Renal pelvis (tissue), 4 donors: ENCODE results near the gene SUN5. TPM values are rescaled to one million over a fixed set of nuclear protein-coding genes. Genes with fewer than 3 reads are reported as not detected.
A peak's percentile ranks its signal among the peaks of the same experiment; 100 is the strongest.
"Not testable (repeated sequence)": the region's sequence is repeated elsewhere in the genome, so short reads cannot be mapped to it uniquely, and the experiment has no call there.

Source experiments
- DNase-seq: peaks from one replicate; pipeline ENCODE4 v3.0.0-alpha.2; 2013
- polyA plus RNA-seq, 3 donors: library from polyadenylated mRNA; unstranded; fragments of 120-200 nt; gene quantifications; one replicate each; pipeline ENCODE4 v1.2.1, GENCODE V29; 2013; ENCODE audit not compliant: insufficient read length in 3 of 3

Gene SUN5
- polyA plus RNA-seq, 3 donors: not detected

DNA sequence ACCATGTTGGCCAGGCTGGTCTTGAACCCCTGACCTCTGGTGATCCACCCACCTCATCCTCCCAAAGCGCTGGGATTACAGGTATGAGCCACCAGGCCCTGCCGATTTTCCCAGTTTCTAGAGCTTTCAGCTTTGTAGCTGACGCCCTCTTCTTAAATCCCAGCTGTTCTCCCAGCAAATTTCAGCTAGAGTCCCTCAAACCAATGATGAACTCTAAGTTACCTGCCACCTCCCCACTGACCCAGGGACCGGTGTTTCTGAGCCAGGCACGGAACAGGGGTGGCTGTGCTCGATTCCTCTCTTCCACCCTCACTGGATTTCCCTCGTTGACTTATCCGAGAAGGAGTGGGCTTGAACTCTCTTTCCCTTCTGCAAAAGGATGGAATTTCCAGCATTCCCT is 39.1 kb downstream of the SUN5 start:
- DNase-seq: no peak

DNA sequence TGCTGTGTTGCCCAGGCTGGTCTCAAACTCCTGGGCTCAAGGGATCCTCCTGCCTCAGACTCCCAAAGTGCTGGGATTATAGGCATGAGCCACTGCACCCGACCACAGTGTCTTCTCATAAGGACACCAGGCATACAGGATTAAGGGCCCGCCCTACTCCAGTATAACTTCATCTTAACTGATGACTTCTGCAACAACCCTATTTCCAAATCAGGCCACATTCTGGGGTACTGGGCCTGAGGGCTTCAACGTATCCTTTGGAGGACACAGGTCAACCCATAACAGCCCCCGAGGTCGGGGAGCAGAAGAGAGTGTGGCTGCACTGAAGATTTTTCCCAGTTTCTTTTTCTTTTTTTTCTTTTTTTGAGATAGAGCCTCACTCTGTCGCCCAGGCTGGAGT is 39.7 kb downstream of the SUN5 start:
- no peak for DNase-seq

DNA sequence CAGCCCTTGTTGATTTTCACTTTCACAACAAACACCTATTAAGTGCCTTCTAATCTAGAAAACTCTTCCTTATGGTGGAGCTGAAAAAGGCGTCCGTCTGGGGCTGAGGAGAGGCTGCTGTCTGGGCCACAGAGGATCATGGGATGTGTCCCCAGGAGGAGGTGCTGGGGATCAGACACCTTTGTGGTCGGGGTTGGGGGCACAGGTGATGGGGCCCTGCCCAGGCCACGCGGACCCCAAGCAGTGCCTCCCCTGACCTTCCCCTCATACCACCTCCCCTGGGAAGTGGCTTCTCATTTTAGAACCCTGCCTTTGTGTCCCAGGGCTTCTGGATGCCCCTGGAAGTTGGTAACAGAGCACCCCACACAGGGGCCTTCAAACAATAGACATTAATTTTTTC is 41.1 kb downstream of the SUN5 start:
- DNase-seq: no peak

DNA sequence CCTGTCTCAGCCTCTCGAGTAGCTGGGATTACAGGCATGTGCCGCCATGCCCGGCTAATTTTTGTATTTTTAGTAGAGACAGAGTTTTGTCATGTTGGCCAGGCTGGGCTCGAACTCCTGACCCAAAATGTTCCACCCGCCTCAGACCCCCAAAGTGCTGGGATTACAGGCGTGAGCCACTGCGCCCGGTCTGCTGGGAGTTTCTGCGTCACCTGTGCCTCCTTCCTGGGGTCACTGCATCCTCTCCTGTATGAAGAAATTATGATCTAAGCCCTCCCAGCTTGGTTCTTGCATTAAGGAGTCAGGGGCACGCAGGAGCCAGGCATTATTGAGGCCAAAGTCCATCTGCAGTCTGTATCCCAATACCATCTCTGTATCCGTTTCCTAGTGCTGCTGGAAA is 41.6 kb downstream of the SUN5 start:
- not testable (repeated sequence) for DNase-seq

DNA sequence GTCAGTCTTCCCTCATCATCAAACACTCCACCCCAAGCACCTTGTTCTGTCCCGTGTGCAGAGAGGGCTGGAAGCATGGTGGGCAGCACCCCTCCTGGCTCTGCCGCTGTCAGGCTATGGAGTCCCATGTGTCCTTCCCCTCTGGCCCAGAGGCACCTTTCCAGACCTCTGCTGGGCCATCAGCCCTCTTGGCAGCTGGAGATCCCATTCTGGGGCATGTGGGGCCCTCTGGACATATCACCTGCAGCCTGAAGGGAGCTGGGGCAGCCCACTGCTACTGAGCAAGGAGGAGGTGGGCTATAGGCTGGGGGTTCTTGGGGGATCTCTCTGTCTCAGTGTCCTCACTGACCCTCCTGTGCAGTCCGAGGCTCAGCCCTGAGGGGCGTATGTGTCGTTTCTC is 42.2 kb downstream of the SUN5 start:
- DNase-seq: no peak

DNA sequence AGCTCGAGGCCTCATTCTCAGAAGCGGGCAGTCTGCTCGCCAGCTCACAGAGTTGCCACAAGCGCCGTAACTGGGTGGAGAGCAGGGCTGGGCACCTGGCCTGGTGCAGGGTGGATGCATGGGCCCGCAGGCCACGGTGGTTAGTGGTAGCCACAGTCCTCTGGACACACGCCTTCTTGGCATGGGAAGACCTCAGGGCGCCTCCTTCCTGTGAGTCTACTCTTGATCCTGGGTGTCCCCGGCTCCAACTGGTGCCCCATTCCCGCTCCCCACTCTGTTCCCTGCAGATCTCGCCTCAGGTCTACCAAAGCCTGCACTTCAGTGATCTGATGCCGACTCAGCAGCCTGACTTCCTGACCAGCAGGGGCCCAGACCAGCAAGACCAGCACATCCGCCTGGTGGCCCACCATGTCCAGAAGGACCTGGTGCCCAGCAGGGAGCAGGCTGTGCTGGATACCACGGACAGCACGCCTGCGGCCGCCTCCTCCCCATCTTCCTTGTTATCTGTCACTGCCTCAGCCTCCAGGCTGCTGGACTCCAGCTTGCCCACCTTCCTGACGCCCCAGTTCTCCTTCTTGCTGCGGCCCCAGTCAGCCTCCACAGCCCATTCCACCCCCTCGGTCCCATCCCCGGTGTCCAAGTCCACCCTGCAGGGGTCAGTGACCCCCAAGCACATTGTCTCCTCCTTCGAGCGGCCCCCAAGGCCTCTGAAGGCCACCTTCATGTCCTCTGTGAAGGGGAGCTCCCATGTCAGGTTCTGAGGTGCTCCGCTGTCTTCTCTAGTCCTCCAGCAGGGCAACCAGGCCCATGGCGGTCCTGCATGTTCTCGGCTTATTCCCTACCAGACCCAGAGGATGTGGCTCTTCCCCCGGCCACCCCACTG is 43.1 kb downstream of the SUN5 start:
- DNase-seq: no peak

DNA sequence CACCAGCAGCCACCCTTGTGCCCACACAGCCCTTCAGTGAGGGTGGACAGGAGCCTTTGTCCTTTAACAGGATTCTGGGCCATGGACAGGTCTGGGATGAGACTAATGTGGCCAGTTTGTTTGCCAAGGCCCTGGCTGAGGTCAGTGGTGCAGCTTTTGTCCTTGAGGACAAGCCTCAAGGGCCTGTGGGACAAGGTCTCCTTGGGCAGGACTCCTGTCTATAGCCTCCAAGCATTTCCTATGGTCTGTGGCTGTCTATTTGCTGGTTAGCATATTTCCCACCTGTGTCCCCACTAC is 44.1 kb downstream of the SUN5 start:
- DNase-seq: no peak

DNA sequence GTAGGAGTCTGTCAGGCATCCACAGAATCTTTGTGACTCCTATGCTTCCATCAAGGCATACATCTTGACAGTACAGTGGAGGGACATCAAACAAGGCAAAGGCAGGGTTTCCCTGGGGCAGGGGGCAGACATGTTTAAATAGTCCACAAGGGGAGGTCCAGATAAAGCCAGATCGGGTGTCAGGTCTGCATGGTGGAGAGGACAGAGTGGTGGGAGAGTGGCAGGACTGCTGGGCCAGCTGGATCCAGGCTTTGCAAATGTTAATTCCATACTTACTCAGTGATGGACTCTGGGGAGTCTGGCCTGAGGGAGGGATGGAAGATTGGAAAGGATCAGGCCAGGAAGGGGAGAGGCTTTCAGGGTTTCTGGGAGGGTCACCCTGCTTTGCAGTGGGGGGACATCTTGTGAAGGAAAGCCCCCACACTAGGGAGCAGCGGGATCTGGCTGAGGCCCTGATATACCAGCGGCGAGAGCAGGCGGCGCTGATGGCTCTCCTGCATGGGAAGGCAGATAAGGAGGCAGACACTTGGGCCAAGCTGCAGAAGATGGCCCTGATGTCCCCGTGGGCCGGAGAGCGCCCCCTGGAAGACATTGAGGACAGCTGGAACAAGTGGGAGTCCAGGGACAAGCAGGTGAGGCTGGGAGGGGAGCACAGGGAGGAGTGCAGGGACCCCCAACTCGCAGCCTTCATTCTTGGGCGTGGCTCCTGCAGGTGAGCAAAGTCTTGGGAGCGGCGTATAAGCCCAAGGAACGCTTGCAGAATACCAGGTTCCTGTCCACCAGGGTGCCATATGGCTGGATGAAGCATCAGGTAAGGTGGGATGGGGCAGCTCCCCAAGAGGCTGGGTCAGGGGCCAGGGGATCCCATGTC is 44.6 kb downstream of the SUN5 start:
- no peak for DNase-seq

DNA sequence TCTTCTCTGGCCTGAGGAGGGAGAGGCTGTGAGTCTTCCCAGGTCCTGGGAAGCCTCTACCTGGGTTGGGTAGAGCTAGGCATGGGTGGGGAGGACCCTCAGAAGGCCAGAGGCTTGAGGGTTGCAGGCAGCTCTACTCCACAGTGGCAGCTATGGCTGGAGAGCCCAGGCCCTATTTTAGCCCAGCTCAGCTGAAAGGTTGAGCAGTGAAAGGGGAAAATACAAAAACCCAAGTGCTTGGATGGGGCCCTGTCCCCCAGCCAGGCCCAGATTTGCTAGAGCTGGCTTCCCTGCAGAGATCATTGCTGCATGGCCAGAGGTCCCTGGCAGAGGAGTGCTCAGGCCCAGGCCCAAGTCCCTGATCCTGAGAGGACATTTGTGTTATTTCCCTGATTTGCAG is 45.7 kb downstream of the SUN5 start:
- DNase-seq: no peak

DNA sequence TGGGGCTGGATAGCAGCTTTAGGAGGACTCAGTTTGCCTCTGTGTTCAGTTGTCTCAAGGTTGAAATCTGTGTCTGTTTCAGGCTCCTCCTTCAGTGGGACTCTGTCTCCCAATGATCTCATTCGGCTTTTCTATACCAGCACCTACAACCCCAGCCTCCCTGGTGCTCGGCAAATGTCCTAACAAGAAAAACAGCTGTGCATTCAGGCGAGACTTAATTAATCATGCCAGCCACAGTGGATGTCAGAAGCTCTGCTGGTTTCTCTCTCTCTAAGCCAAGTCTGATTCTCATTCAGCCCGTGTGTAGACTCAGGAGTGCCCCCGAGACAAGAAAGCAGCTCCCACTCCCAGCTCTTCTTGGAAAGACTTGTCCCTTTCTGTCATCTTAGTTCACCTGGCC is 46.8 kb downstream of the SUN5 start:
- DNase-seq: no peak

DNA sequence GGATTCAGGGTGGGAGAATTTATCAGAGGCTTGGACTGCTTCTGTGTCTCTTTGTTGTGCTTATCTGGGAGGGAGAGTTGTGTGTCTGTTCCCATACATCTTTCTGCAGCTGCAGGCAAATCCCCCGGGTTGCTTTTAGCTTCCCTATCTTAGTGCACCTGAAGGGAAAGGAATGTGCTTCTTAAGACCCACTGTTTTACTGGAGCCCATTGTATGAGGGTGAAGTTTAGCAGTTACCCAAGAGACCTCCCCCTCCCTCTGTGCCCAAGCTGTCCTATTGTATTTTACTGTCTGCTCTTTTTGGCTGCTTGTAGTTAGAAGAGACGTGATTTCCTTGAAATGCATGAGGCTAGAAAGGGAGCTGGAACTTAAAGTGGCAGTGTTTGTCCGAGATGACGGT is 53.7 kb downstream of the SUN5 start:
- DNase-seq: not testable (repeated sequence)

DNA sequence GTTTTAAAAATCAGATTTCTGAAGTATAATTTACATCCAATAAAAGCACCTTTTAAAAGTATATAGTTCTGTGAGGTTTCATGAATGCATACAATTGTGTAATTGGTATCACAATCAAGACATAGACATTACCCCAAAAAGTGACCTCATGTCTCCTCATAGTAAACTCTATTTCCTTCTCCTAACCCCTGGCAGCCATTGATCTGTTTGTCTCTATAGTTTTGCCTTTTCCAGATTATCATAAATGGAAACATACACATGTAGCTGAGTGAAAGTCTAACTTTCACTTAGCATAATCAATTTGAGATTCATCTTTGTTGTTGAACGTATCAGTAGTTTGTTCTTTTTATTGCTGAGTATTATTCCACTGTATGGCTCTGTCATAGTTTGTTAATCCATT is 57.6 kb downstream of the SUN5 start:
- DNase-seq: no peak

DNA sequence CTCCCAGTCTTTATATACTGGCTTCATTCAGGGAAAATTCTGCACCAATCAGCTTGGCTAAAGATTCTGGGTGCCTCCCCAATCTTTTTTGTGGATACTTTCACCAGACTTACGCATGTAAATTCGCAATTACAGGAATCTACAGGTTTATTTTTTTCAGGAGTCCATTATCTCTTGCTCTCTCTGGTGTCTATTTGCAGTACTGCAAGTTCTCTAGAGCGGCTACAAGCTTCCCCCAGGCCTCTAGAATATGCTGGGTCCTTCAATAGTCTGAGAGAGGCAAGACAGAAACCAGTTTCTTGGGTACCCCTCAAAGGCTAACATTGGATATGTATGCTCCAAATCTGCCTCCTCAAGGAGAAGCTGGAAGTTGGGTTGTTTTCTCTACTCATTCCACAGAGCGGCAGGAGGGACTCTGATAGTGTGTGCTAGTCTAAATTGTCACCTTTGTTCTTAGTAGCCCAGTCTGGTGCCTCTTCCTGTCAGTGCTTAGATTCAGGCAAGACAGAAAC is 58.5 kb downstream of the SUN5 start:
- peak; percentile 9 for DNase-seq

DNA sequence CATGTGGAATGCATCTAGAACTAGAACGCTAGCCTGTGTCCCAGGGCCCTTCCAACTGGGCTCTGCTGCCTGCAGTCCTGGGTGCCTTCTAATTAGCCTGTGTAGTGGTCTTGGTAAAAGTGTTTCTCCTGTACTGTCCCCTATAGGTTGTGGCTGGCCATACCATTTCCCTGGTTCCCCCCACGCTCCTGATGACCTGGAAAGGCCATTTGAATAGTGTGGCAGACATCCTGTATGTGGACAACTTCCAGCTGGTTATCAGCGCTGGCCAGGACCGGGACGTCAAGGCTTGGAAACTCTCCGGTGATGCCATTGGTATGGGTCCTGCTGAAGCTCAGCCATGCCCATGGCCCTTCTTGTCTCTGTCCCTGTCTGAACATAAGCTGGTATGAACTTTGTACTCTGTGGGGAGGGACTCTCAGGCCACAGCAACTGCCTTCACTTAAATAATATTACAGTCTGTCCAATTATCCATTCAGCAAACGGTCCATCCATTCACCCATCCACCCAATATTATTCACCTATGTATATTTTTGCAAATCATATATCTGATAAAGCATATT is 60.7 kb downstream of the SUN5 start:
- no peak for DNase-seq

DNA sequence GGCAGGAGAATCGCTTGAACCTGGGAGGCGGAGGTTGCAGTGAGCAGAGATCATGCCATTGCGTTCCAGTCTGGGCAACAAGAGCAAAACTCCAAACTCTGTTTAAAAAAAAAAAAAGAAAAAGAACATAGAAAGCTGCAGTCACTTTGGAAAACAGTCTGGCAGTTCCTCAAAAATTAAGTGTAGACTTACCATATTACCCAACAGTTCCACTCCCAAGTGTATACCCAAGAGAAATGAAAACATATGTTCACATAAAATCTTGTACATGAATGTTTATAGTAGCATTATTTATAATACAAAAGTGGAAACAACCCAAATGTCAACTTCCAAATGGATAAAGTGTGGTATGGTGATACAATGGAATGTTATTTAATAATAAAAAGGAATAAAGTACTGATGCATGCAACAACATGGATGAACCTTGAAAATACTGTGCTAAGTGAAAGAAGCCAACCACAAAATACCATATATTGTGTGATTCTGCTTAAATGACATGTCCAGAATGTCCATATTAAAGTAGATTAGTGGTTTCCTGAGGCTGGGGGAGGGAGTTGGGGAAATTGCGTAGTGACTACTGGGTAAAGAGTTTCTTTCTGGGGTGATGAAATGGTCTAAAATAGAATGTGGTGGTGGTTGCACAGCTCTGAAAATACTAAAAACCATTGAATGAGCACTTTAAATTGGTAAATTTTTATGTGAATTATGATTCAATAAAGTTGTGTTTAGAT is 62.9 kb downstream of the SUN5 start:
- DNase-seq: no peak

DNA sequence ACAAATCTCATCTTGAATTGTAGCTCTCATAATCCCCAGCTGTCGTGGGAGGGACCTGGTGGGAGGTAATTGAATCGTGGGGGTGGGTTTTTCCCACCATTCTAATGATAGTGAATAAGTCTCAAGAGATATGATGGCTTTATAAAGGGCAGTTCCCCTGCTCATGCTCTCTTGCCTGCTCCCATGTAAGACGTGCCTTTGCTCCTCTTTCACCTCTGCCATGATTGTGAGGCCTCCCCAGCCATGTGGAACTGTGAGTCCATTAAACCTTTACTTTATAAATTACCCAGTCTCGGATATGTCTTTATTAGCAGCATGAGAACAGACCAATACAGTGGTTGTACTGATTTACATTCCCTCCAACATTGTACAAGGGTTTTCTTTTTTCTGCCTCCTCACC is 69.7 kb downstream of the SUN5 start:
- DNase-seq: no peak

Other genes with a start within 250 kb of the SUN5 start
- gene DNMT3B, start 242.0 kb downstream of the SUN5 start, polyA plus RNA-seq: 1 to 10 TPM; 7.8 to 9.9 (median 8.6) TPM
- gene MAPRE1, start 184.5 kb downstream of the SUN5 start, polyA plus RNA-seq: 100 to 1,000 TPM; 101 to 109 (median 106) TPM
- gene EFCAB8, start 145.5 kb downstream of the SUN5 start, polyA plus RNA-seq: under 1 TPM; 0.06 to 0.21 (median 0.09) TPM
- not detected for gene BPIFB2, start 3.3 kb upstream of the SUN5 start, polyA plus RNA-seq
- not detected for gene BPIFB6, start 27.2 kb upstream of the SUN5 start, polyA plus RNA-seq
- not detected for gene BPIFB3, start 49.5 kb upstream of the SUN5 start, polyA plus RNA-seq
- gene BPIFB4, start 75.2 kb upstream of the SUN5 start, polyA plus RNA-seq: not detected
- gene BPIFA2, start 163.7 kb upstream of the SUN5 start, polyA plus RNA-seq: under 1 TPM in 1 of 3 donors, not detected in 2; 0.09 TPM
- gene BPIFA3, start 212.9 kb upstream of the SUN5 start, polyA plus RNA-seq: not detected
- not detected for gene BPIFA1, start 231.6 kb upstream of the SUN5 start, polyA plus RNA-seq